Measurements from ENCODE around the gene OBSL1. TPM values are rescaled to one million over a fixed set of nuclear protein-coding genes. Genes with fewer than 3 reads are reported as not detected.

Gene OBSL1
- total RNA-seq, 2 donors from 2014 or later, result 119 to 185 TPM

DNA sequence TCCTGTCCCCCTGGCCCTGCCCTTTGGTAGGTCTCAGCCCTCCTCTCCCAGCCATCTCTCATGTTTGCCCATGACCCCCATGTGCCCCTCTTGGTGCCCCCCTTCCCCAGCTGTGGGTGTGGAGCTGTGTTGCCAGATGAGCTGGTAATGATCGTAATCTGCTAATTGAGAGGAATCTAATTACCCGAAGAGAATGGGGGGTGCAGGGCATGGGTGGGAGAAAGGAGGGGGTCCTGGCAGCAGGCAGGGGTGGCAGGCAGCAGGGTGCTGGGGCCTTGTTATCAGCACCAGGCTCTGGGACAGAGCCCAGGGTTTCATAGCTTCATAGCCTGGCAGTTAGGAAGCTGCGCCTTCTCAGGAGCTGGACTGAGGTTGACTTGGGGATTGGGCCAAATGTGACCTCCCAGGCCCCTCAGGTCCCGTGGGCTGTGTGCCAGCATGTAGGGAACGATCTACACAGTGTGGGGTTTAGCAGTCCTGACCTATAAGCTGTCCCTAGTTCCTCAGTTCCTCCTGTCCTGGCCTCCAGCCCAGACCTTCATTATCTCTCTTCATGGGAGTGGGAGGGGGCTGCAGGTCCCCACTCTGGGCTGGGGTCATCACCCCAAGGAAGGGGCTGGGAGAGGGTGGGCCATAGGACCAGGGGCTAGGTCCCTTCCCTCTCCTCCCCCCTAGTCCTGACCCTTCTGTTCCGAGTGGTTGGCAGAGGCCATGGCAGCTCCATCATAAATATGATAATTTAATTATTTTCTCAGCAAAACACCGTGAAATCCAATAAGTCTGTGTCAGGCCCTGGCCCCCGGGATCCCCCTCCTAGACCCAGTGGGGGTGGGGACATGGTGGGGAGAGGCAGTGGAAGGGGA lies 63.5 kb downstream of the OBSL1 start:
- TF ChIP-seq, protein P1, sequence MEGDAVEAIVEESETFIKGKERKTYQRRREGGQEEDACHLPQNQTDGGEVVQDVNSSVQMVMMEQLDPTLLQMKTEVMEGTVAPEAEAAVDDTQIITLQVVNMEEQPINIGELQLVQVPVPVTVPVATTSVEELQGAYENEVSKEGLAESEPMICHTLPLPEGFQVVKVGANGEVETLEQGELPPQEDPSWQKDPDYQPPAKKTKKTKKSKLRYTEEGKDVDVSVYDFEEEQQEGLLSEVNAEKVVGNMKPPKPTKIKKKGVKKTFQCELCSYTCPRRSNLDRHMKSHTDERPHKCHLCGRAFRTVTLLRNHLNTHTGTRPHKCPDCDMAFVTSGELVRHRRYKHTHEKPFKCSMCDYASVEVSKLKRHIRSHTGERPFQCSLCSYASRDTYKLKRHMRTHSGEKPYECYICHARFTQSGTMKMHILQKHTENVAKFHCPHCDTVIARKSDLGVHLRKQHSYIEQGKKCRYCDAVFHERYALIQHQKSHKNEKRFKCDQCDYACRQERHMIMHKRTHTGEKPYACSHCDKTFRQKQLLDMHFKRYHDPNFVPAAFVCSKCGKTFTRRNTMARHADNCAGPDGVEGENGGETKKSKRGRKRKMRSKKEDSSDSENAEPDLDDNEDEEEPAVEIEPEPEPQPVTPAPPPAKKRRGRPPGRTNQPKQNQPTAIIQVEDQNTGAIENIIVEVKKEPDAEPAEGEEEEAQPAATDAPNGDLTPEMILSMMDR (IDR thresholded peaks at IDR 0.05), result no peak
- TF ChIP-seq POLR2A (IDR thresholded peaks at IDR 0.05), result no peak
- WGBS, 2 donors, result 42 to 48% methylated on average over 6 to 8 of the region's 8 CpGs
- peaks cover 0 to 15% of the 10 kb centered on the region in 2 donors for H3K36me3 ChIP-seq (replicated peaks in 1 of 2; ENCODE audit: insufficient read depth in 1 of 2, low read depth in 2 of 2)

DNA sequence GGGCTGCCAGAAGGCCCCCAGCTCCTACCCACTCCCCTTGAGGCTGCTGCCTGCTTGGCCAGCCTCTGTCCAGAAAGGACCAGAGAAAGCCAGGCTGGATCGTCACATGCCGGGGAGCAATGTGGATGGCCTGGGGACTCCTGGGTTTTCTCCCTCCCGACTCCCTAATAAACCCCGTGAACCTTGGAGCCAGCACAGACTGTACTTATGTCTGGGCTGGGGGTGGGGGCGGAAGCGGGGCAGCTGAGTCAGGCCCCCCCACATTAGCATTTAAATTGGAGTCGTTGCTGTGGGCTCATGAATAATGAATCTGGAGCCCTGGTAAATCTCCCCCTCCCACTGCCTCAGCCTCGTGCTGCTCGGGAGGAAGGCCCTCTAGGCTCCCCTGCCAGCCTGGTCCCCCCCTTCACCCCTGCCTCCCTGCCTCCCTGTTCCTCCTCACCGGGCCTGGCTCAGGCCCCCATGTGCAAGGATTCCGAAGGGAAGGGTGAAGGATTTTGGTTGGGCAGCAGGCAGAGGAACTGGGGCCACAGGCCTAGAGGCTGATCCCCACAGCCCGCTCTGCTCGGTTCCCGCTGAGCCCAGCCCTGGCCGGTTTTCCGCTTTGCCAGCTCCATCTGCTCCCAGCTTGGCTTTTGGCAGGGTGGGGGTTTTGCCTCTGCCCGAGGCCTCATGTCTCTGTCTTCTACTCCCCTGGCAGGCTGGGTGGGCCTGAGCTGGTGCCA lies 64.4 kb downstream of the OBSL1 start:
- DNase-seq, result no peak
- 66 to 82% methylated on average over 13 to 16 of the region's 17 CpGs for WGBS, 2 donors
- no peak overlapping the region for H3K27ac ChIP-seq

More for the DNA sequence above, 63.5 kb downstream of the OBSL1 start:
- no peak for ATAC-seq
- intact Hi-C loops (cut with DNase I), result no loop called here
- Histone ChIP-seq H3K27ac (no peak overlapping the region), H3K4me1 (peaks cover 19% of the 10 kb centered on the region), H3K27me3 (peaks cover 0 to 10% of the 10 kb centered on the region in 2 donors), H3K9me3 (no peaks in the 10 kb centered on the region), H3K4me3 (no peak overlapping the region)
- no peak for DNase-seq

DNA sequence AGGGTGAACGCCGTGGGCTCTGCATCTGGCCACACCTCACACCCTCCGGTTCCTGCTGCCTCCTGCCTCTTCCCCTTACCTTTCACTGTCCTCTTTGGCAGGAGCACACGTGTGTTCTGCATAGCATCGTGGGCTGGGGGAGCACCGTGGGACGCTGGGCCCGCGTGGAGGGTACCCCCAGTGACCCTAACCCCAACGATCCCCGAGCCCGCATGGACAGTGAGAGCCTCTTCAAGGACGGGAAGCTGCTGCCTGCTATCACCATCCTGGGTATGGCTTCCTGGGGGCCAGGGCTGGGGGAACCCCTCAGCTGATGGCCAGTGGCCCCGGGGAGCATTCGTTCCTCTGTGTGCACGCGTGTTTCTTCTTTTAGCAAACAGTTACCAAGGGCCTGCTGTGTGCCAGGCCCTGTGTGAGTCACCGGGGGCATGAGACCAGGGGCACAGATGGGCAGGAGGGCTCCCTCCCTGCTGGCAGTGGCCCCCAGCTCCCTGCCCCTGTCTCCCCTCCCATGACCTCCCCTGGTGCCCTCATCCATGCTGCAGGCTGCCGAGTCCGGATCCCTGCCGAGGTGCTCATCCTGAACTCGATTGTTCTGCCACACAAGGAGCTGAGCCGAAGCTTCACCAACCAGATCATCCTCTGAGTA lies 65.1 kb downstream of the OBSL1 start:
- ATAC-seq, result no peak
- H3K4me1 ChIP-seq, result peaks cover 22% of the 10 kb centered on the region
- no peaks in the 10 kb centered on the region for H3K9me3 ChIP-seq
- DNase-seq, result no peak
- H3K36me3 ChIP-seq (replicated peaks in 1 of 2; ENCODE audit: insufficient read depth in 1 of 2, low read depth in 2 of 2), result peaks cover 0 to 15% of the 10 kb centered on the region in 2 donors
- H3K27ac ChIP-seq, result no peak overlapping the region
- TF ChIP-seq, protein P1 (IDR thresholded peaks at IDR 0.05), result no peak
- TF ChIP-seq POLR2A (IDR thresholded peaks at IDR 0.05), result no peak
- H3K4me3 ChIP-seq, result no peak overlapping the region
- H3K27me3 ChIP-seq, result peaks cover 0 to 10% of the 10 kb centered on the region in 2 donors
- intact Hi-C loops (cut with DNase I), result no loop called here
- 88 to 90% methylated on average over 13 to 23 of the region's 23 CpGs for WGBS, 2 donors

More for the DNA sequence above, 64.4 kb downstream of the OBSL1 start:
- intact Hi-C loops (cut with DNase I), result no loop called here
- ATAC-seq, result no peak
- Histone ChIP-seq H3K36me3 (replicated peaks in 1 of 2; ENCODE audit: insufficient read depth in 1 of 2, low read depth in 2 of 2) (peaks cover 0 to 15% of the 10 kb centered on the region in 2 donors), H3K9me3 (no peaks in the 10 kb centered on the region), H3K4me1 (peaks cover 16% of the 10 kb centered on the region), H3K27me3 (peaks cover 0 to 10% of the 10 kb centered on the region in 2 donors), H3K4me3 (no peak overlapping the region)
- TF ChIP-seq POLR2A (IDR thresholded peaks at IDR 0.05), result no peak
- TF ChIP-seq, protein P1 (IDR thresholded peaks at IDR 0.05), result no peak

DNA sequence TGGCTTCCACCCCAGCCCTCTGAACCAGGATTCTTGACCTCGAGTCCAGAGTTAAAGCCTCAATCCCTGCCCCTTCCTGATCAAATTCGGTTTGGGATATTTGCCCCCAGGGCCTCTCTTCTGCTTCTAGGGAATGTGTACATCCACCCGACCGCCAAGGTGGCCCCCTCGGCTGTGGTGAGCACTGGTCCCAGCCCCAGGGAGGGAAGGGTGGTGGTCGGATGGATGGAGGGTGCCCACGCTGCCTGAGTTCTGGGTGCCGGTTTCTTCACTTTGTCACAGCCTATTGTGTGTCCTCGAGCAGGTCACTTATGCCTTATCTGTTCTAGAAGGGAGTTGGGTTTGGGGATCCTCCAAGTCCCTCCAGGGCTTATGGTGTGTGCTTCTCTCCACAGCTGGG lies 65.8 kb downstream of the OBSL1 start:
- WGBS, 2 donors, result 81 to 87% methylated on average over 4 to 9 of the region's 9 CpGs
- no peak overlapping the region for H3K27ac ChIP-seq
- peaks cover 0 to 4% of the 10 kb centered on the region in 2 donors for H3K27me3 ChIP-seq
- intact Hi-C loops (cut with DNase I), result no loop called here
- TF ChIP-seq POLR2A (IDR thresholded peaks at IDR 0.05), result no peak
- TF ChIP-seq, protein P1 (IDR thresholded peaks at IDR 0.05), result no peak
- peaks cover 0 to 15% of the 10 kb centered on the region in 2 donors for H3K36me3 ChIP-seq (replicated peaks in 1 of 2; ENCODE audit: insufficient read depth in 1 of 2, low read depth in 2 of 2)
- peaks cover 28% of the 10 kb centered on the region for H3K4me1 ChIP-seq
- no peaks in the 10 kb centered on the region for H3K9me3 ChIP-seq
- no peak for DNase-seq
- ATAC-seq, result no peak
- H3K4me3 ChIP-seq, result no peak overlapping the region
